B cell (primary cell): ENCODE measurements around the gene CDC25A. TPM values are rescaled to one million over a fixed set of nuclear protein-coding genes. Genes with fewer than 3 reads are reported as not detected.

ENCODE experiments used
- ATAC-seq: fragments of 200-7000 bp; cut with Tn5 transposase; one replicate; pipeline ENCODE4 v1.10.0; 2021; ENCODE audit warnings: low read depth, mild to moderate bottlenecking, moderate number of reproducible peaks, moderate library complexity
- CTCF ChIA-PET: fragments of 350-600 bp; sonication (Branson Sonifier 250); formaldehyde crosslinking; loops from one replicate; lab custom pipeline; 2021; ENCODE audit warnings: antibody characterized with exemption, inconsistent platforms; lab: Charles Lee
- POLR2A ChIA-PET: fragments of 350-600 bp; sonication (Branson Sonifier 250); formaldehyde crosslinking; loops from one replicate; lab custom pipeline; 2021; ENCODE audit warnings: antibody characterized with exemption; lab: Charles Lee
- DNase-seq: peaks from one replicate; pipeline ENCODE4 v3.0.0; 2013
- H2AFZ ChIP-seq: 2 replicates; pipeline ENCODE4 v1.6.1; 2012; ENCODE audit warnings: mild to moderate bottlenecking, low read depth, low read length; ENCODE audit not compliant: insufficient read depth, poor library complexity, severe bottlenecking
- H3K27ac ChIP-seq, 2 donors: 1 replicate in 1 of 2; 2 replicates in 1 of 2; pipeline ENCODE4 v1.5.1; 2012 to 2013; ENCODE audit warnings: low read length in 2 of 2, mild to moderate bottlenecking in 2 of 2, moderate library complexity in 1 of 2
- H3K27me3 ChIP-seq, 4 experiments: fragments of 200-600 bp in 1 of 4; sonication (generic) in 1 of 4; replicated peaks in 1 of 4; 1 replicate in 2 of 4; 2 replicates in 2 of 4; pipeline versions ENCODE4 v1.6.1 to v1.7.0; 2013 to 2016; ENCODE audit warnings: low read length in 3 of 4, mild to moderate bottlenecking in 2 of 4, mixed read lengths in 1 of 4, moderate library complexity in 1 of 4; ENCODE audit not compliant: insufficient read depth in 4 of 4, control insufficient read depth in 3 of 4; ENCODE audit errors: control extremely low read depth in 1 of 4
- H3K36me3 ChIP-seq, 2 experiments: replicated peaks in 1 of 2; 1 replicate in 1 of 2; 2 replicates in 1 of 2; pipeline versions ENCODE4 v1.6.1 to v1.7.1; 2013; ENCODE audit warnings: low read length in 1 of 2; ENCODE audit not compliant: insufficient read depth in 2 of 2, control insufficient read depth in 1 of 2; ENCODE audit errors: control extremely low read depth in 1 of 2, extremely low read depth in 1 of 2
- H3K4me1 ChIP-seq, 2 donors: fragments of 200-600 bp in 1 of 2; sonication (generic) in 1 of 2; 1 replicate in 1 of 2; 2 replicates in 1 of 2; pipeline versions ENCODE4 v1.5.1 to v1.6.1; 2013 to 2017; ENCODE audit warnings: low read length in 2 of 2; ENCODE audit not compliant: control insufficient read depth in 2 of 2, insufficient read depth in 2 of 2
- H3K4me2 ChIP-seq: replicated peaks from 2 replicates; pipeline ENCODE3; 2012; ENCODE audit warnings: mild to moderate bottlenecking, low read depth, low read length; ENCODE audit not compliant: poor library complexity, severe bottlenecking
- H3K4me3 ChIP-seq, 5 experiments: fragments of 200-600 bp in 1 of 5; sonication (generic) in 1 of 5; 1 replicate in 3 of 5; 2 replicates in 2 of 5; pipeline versions ENCODE4 v1.5.1 to v1.7.0; 2011 to 2016; ENCODE audit warnings: low read length in 4 of 5, mild to moderate bottlenecking in 4 of 5, low read depth in 2 of 5, control low read depth in 1 of 5, moderate library complexity in 1 of 5; ENCODE audit not compliant: insufficient read depth in 1 of 5; ENCODE audit errors: control extremely low read depth in 1 of 5, extremely low read depth in 1 of 5
- H3K79me2 ChIP-seq: fragments of 200-600 bp; sonication (generic); one replicate; pipeline ENCODE4 v1.6.0; 2016; ENCODE audit warnings: low read length; ENCODE audit not compliant: control insufficient read depth, insufficient read depth
- H3K9ac ChIP-seq: fragments of 200-600 bp; sonication (generic); 2 replicates; pipeline ENCODE4 v1.6.1; 2017; ENCODE audit warnings: mild to moderate bottlenecking, low read length, moderate library complexity
- H3K9me3 ChIP-seq, 3 donors: one replicate each; pipeline versions ENCODE4 v1.6.1 to v1.7.1; 2013; ENCODE audit warnings: low read length in 2 of 3; ENCODE audit not compliant: control insufficient read depth in 2 of 3, insufficient read depth in 1 of 3; ENCODE audit errors: control extremely low read depth in 1 of 3
- H4K20me1 ChIP-seq: 2 replicates; pipeline ENCODE4 v1.6.0; 2012; ENCODE audit warnings: mild to moderate bottlenecking, low read length; ENCODE audit not compliant: insufficient read depth, control insufficient read depth, poor library complexity, severe bottlenecking
- H3K27ac Mint-ChIP-seq: one replicate; pipeline ENCODE4 v1.8.0; 2021; ENCODE audit warnings: mixed read lengths
- H3K27me3 Mint-ChIP-seq: one replicate; pipeline ENCODE4 v1.8.0; 2021; ENCODE audit warnings: mixed read lengths
- H3K4me1 Mint-ChIP-seq: one replicate; pipeline ENCODE4 v1.8.0; 2021; ENCODE audit warnings: mixed read lengths
- H3K4me3 Mint-ChIP-seq: one replicate; pipeline ENCODE4 v1.8.0; 2021; ENCODE audit warnings: mixed read lengths
- H3K9me3 Mint-ChIP-seq: one replicate; pipeline ENCODE4 v1.8.0; 2022; ENCODE audit warnings: mixed read lengths; ENCODE audit not compliant: insufficient read depth
- CTCF ChIP-seq: fragments of 200-600 bp; IDR thresholded peaks from one replicate; pipeline ENCODE4 v1.8.0; 2022; ENCODE audit warnings: antibody characterized with exemption, mild to moderate bottlenecking
- EZH2 ChIP-seq: IDR thresholded peaks from 2 replicates; pipeline ENCODE4 v1.6.1; 2012; ENCODE audit warnings: borderline replicate concordance, low read depth, mild to moderate bottlenecking, moderate library complexity, low read length; ENCODE audit not compliant: insufficient read depth, poor library complexity, severe bottlenecking
- WGBS: methylation state at CpG from one replicate; pipeline ENCODE4 v1.1.5; 2013; ENCODE audit warnings: missing lambda C conversion rate; ENCODE audit not compliant: insufficient coverage; 5-methylcytosine and 5-hydroxymethylcytosine counted together
- intact Hi-C: fragments of 100-400 bp; cut with micrococcal nuclease; formaldehyde crosslinking; loops from one replicate; pipeline ENCODE4 v1.10.0; 2022
- polyA plus RNA-seq: library from polyadenylated mRNA; depleted of rRNA; stranded (reverse); fragments of >200 nt; gene quantifications from 2 replicates; pipeline ENCODE4 v1.2.3, GENCODE V29; 2012
- total RNA-seq, 2 donors: library from RNA; stranded (reverse); fragments of 120-200 nt in 1 of 2; gene quantifications; 1 replicate in 1 of 2; 2 replicates in 1 of 2; pipeline versions ENCODE4 v1.2.3 to v1.2.4, GENCODE V29; 2013 to 2022

The CDC25A gene
- total and polyA plus RNA-seq, 2 donors (not counting 1 experiment from before 2014, with no cell fraction given): 0.07 to 0.27 TPM

GRCh38 chr3:48143992-48144391 is 44.2 kb downstream of the CDC25A start:
- Histone ChIP-seq H3K79me2 (no peaks in the 10 kb centered on the region), H3K36me3 (no peaks in the 10 kb centered on the region), H3K4me3 (no peak overlapping the region), H3K9ac (no peak overlapping the region), H3K27ac (no peak overlapping the region), H2AFZ (no peak overlapping the region), H4K20me1 (no peaks in the 10 kb centered on the region), H3K27me3 (no peaks in the 10 kb centered on the region), H3K9me3 (no peaks in the 10 kb centered on the region), H3K4me1 (no peaks in the 10 kb centered on the region), H3K4me2 (no peak overlapping the region)
- no CpG with 5 or more reads among the region's 5 CpGs for WGBS
- Mint-ChIP-seq H3K27me3 (no peaks in the 10 kb centered on the region), H3K9me3 (no peaks in the 10 kb centered on the region), H3K4me1 (peaks cover 2% of the 10 kb centered on the region), H3K4me3 (no peak overlapping the region), H3K27ac (no peak overlapping the region)
- ChIA-PET POLR2A (no interaction called here), CTCF (no interaction called here)
- DNase-seq (no peak), ATAC-seq (no peak)
- intact Hi-C loops: no loop called here
- TF ChIP-seq CTCF: no peak
- no peak for TF ChIP-seq EZH2

GRCh38 chr3:48143567-48143966 is 44.6 kb downstream of the CDC25A start:
- Mint-ChIP-seq H3K4me3 (no peak overlapping the region), H3K27me3 (no peaks in the 10 kb centered on the region), H3K27ac (no peak overlapping the region), H3K9me3 (no peaks in the 10 kb centered on the region), H3K4me1 (peaks cover 2% of the 10 kb centered on the region)
- no peak overlapping the region for H3K9ac ChIP-seq
- ChIA-PET CTCF (interaction anchor here (1.3 kb wide), 1 partner anchor 7 kb away, joined by 4 read pairs; no protein-coding TSS in a partner anchor), POLR2A (no interaction called here)
- H3K27ac ChIP-seq: no peak overlapping the region
- no peak overlapping the region for H3K4me3 ChIP-seq
- no peaks in the 10 kb centered on the region for H4K20me1 ChIP-seq
- no peaks in the 10 kb centered on the region for H3K79me2 ChIP-seq
- H3K4me1 ChIP-seq: no peaks in the 10 kb centered on the region
- WGBS: 86% methylated on average over 1 of the region's 3 CpGs
- H3K36me3 ChIP-seq: no peaks in the 10 kb centered on the region
- H3K27me3 ChIP-seq: no peaks in the 10 kb centered on the region
- ATAC-seq (no peak), DNase-seq (no peak)
- intact Hi-C loops: no loop called here
- H3K4me2 ChIP-seq: no peak overlapping the region
- no peak for TF ChIP-seq CTCF
- no peak overlapping the region for H2AFZ ChIP-seq
- no peaks in the 10 kb centered on the region for H3K9me3 ChIP-seq
